HG03521 (cell line): ENCODE results near the gene LURAP1L.
"Not testable (repeated sequence)": the region's sequence is repeated elsewhere in the genome, so short reads cannot be mapped to it uniquely, and the experiment has no call there.

Source experiments
- ATAC-seq: cut with Tn5 transposase; IDR thresholded peaks from one replicate; pipeline ENCODE4 v1.9.1; 2021; ENCODE audit warnings: mild to moderate bottlenecking, moderate library complexity; ENCODE audit not compliant: unreplicated experiment

LURAP1L gene

DNA sequence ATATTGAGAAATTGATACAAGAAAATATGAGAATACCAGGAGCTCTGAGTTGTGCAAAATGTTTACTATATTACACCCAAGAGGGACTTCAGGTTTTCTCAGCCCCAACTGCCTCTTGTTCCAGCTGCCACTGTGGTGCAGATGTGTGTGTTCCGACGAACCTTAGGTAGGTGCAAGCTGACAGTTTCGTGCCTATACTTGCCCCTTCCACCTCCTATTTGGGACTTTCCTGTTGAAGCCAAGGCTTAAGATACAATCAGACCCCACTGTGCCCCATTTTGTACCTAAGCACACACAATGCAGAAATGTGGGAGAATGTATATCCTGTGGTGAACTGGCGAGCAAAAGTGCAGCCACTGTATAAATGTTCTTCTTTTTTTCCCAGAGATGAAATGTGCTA is 80.2 kb downstream of the LURAP1L start:
- no peak for ATAC-seq

DNA sequence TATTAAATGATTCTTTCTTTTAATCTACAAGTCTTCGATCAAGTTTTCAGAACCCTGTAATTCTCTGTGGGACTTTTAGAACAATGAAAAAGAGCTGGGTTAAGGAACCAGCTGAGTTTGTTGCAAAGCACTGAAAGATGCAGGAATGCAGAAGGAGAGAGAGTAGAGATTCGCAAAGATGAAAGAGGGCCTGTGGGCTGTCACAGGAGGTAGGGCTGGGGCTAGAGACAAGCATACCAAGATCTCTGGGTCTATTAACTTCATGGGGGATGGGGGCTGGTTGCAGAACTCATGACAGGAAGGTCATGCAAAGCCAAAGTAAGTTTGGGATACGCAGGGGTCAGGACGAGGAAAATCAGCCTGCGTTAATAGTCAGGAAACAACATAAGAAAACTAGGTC is 81.8 kb downstream of the LURAP1L start:
- no peak for ATAC-seq

DNA sequence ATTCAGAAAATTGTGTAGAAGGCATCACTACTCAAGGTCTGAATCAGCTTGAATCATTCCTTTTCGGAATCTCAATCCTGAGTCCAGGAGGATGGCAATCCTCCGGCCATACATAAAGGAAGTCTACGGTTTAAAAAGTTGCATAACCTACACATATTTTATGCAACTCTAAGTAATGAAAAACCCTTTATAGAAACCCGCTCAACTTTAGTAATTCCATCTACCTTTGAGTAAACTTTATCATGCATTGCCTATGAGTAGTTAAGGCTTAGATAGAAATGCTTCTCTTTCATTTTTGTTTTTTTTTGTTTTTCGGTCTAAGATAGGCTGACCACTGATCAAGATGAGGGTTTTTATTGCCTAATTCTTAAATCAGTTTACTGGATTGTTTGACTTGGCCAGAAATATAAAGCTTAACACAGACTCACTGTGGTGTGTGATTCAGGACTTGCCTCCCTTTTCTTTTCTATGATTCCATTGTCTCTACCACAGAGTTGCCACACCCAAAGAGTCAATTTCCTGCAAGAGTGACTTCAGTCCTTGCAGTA is 85.0 kb downstream of the LURAP1L start:
- no peak for ATAC-seq

DNA sequence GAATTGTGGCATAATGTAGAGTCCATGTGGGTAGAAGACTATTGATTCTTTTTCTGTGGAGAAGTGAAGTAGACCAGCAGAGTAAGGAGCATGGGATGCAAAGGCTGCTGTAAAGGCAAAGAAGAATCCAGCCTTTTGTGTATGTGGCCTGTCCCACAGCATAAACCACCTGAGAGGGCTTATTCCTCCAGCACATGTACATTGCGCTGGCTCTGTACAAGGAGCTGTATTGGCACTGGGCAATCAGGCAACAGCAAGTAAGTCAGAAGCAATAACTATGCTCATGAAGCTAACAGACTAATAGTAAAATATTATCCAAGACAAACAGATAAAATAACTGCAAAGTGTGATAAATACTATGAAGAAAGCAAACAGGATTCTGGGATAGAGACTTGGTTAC is 86.2 kb downstream of the LURAP1L start:
- ATAC-seq: no peak

DNA sequence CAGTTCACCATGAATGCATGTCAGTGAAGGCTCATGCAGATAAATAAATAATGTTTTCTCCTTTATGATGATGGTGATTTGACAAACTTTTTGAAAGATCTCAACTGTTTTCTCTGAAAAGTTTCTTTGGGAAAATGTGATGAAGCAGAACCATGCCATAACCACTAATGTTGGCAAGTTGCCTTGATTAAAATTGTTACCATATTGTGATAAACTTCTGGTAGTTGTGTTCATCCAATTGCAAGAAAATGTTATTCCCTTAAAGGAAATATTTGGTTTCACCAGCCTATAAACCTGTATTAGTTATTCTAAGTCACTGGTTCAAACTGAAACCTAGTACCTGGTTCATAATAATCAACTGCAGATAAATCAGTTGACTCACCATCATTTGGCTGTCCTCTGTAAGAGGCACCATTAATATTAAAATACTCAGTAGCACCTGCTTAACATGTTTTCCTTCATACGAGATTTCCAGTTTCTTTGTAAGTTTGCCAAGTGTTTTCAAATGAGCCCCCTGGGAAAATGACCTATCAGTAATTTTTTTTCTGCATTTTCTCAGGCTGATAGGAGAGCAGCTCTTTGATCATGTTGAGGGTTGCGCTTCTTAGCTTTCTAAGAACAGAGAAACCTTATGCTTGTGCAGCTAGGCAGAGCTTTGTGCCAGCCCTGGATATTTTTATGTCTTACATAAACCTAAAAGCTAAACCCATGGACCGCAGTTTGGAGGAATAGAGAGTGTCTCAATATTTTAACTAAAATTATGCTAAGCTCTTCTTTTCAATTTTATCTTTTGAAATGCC is 88.0 kb downstream of the LURAP1L start:
- no peak for ATAC-seq

DNA sequence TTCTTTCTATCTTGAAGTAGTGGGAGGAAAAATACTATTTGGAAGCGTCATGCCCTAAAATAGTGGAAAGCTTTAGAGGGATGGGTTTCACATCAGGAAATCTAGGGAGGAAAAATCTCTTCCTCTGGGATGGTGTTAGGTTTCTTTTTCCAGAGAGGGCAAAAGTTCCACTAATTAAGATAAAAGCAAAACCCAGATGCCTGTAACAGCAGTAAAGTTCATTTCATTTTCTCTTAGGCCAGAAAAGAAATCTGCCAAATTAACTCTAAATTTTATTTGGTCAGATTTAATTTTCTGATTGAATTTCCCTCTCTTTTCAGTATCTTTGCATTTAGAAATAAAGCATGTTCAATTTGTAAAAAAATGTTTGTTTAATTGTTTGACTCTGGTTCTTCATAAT is 88.8 kb downstream of the LURAP1L start:
- ATAC-seq: no peak

DNA sequence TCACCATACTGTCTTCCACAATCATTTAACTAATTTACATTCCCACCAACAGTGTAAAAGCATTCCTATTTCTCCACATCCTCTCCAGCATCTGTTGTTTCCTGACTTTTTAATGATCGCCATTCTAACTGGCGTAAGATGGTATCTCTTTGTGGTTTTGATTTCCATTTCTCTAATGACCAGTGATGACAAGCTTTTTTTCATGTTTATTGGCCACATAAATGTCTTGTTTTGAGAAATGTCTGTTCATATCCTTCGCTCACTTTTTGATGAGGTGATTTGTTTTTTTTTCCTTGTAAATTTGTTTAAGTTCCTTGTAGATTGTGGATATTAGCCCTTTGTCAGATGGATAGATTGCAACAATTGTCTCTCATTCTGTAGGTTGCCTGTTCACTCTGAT is 90.6 kb downstream of the LURAP1L start:
- not testable (repeated sequence) for ATAC-seq
